H9 (cell line): ENCODE results near the gene GALNT10. TPM values are rescaled to one million over a fixed set of nuclear protein-coding genes. Genes with fewer than 3 reads are reported as not detected.

ENCODE experiments used
- DNase-seq: peaks from one replicate; pipeline ENCODE4 v3.0.0-alpha.2; 2017
- H2AFZ ChIP-seq: one replicate; pipeline ENCODE4 v1.6.1; 2013; ENCODE audit warnings: mild to moderate bottlenecking, low read length, control low read depth, moderate library complexity
- H2AK5ac ChIP-seq: 2 replicates; pipeline ENCODE4 v1.6.1; 2013; ENCODE audit warnings: low read length, control low read depth, mixed read lengths; ENCODE audit not compliant: insufficient read length
- H2BK120ac ChIP-seq: one replicate; pipeline ENCODE4 v1.6.1; 2013; ENCODE audit warnings: low read depth, mild to moderate bottlenecking, low read length, control low read depth, inconsistent platforms; ENCODE audit not compliant: poor library complexity, severe bottlenecking
- H2BK12ac ChIP-seq: 2 replicates; pipeline ENCODE4 v1.6.1; 2013; ENCODE audit warnings: low read length, control low read depth, mixed read lengths, low read depth; ENCODE audit not compliant: insufficient read length
- H2BK15ac ChIP-seq: 2 replicates; pipeline ENCODE4 v1.6.1; 2013; ENCODE audit warnings: low read depth, low read length, control low read depth
- H2BK20ac ChIP-seq: one replicate; pipeline ENCODE4 v1.6.1; 2013; ENCODE audit warnings: low read depth, mild to moderate bottlenecking, low read length, control low read depth, inconsistent platforms; ENCODE audit not compliant: poor library complexity, severe bottlenecking
- H2BK5ac ChIP-seq: 2 replicates; pipeline ENCODE4 v1.6.1; 2013; ENCODE audit warnings: low read length, control low read depth, mixed read lengths; ENCODE audit not compliant: insufficient read length
- H3K14ac ChIP-seq: 2 replicates; pipeline ENCODE4 v1.6.1; 2013; ENCODE audit warnings: low read length, control low read depth; ENCODE audit not compliant: insufficient read depth
- H3K18ac ChIP-seq: 2 replicates; pipeline ENCODE4 v1.6.1; 2013; ENCODE audit warnings: low read depth, mild to moderate bottlenecking, mixed read lengths, low read length, control low read depth; ENCODE audit not compliant: insufficient read length
- H3K23ac ChIP-seq: 2 replicates; pipeline ENCODE4 v1.6.1; 2013; ENCODE audit warnings: low read length, control low read depth, mixed read lengths, low read depth; ENCODE audit not compliant: insufficient read length
- H3K23me2 ChIP-seq: 2 replicates; pipeline ENCODE4 v1.6.1; 2013; ENCODE audit warnings: low read depth, mild to moderate bottlenecking, mixed read lengths, low read length, control low read depth; ENCODE audit not compliant: insufficient read length, poor library complexity, severe bottlenecking
- H3K27ac ChIP-seq: 2 replicates; pipeline ENCODE4 v1.5.1; 2013; ENCODE audit warnings: low read length, control low read depth, mixed read lengths, low read depth; ENCODE audit not compliant: insufficient read length
- H3K27me3 ChIP-seq: 2 replicates; pipeline ENCODE4 v1.6.1; 2013; ENCODE audit warnings: low read length, control low read depth, inconsistent platforms; ENCODE audit not compliant: insufficient read depth
- H3K4ac ChIP-seq: 2 replicates; pipeline ENCODE4 v1.6.1; 2013; ENCODE audit warnings: low read depth, mild to moderate bottlenecking, control low read depth, inconsistent platforms, low read length, moderate library complexity
- H3K4me1 ChIP-seq: 2 replicates; pipeline ENCODE4 v1.6.1; 2013; ENCODE audit warnings: low read length, control low read depth, inconsistent platforms; ENCODE audit not compliant: insufficient read depth
- H3K4me2 ChIP-seq: 2 replicates; pipeline ENCODE4 v1.6.1; 2013; ENCODE audit warnings: low read length, control low read depth, mixed read lengths; ENCODE audit not compliant: insufficient read length, insufficient read depth
- H3K56ac ChIP-seq: 2 replicates; pipeline ENCODE4 v1.6.1; 2013; ENCODE audit warnings: low read depth, mild to moderate bottlenecking, mixed read lengths, low read length, control low read depth; ENCODE audit not compliant: insufficient read length
- H3K79me1 ChIP-seq: 2 replicates; pipeline ENCODE4 v1.6.1; 2013; ENCODE audit warnings: low read depth, mild to moderate bottlenecking, moderate library complexity, low read length, control low read depth, inconsistent platforms; ENCODE audit not compliant: insufficient read depth, poor library complexity, severe bottlenecking
- H3K79me2 ChIP-seq: 2 replicates; pipeline ENCODE4 v1.6.1; 2013; ENCODE audit warnings: low read length, control low read depth, inconsistent platforms; ENCODE audit not compliant: insufficient read depth
- H3K9ac ChIP-seq: 2 replicates; pipeline ENCODE4 v1.6.1; 2013; ENCODE audit warnings: low read length, control low read depth, mixed read lengths; ENCODE audit not compliant: insufficient read length; ENCODE audit errors: extremely low read depth
- H3K9me3 ChIP-seq: one replicate; pipeline ENCODE4 v1.6.1; 2013; ENCODE audit warnings: low read depth, low read length, inconsistent platforms; ENCODE audit not compliant: control insufficient read depth
- H3T11ph ChIP-seq: one replicate; pipeline ENCODE4 v1.6.1; 2013; ENCODE audit warnings: mild to moderate bottlenecking, low read length, control low read depth, inconsistent platforms
- H4K20me1 ChIP-seq: one replicate; pipeline ENCODE4 v1.6.1; 2013; ENCODE audit not compliant: control insufficient read depth, insufficient read length, insufficient read depth
- H4K5ac ChIP-seq: 2 replicates; pipeline ENCODE4 v1.6.1; 2013; ENCODE audit warnings: low read depth, mild to moderate bottlenecking, mixed read lengths, low read length, control low read depth; ENCODE audit not compliant: insufficient read length
- H4K8ac ChIP-seq: replicated peaks from 2 replicates; pipeline ENCODE4 v1.6.1; 2013; ENCODE audit warnings: low read length, control low read depth, mixed read lengths, low read depth; ENCODE audit not compliant: insufficient read length
- H4K91ac ChIP-seq: 2 replicates; pipeline ENCODE4 v1.6.1; 2013; ENCODE audit warnings: low read depth, mild to moderate bottlenecking, moderate library complexity, mixed read lengths, low read length, control low read depth; ENCODE audit not compliant: insufficient read length
- H3K27ac Mint-ChIP-seq, 3 experiments: 2 replicates in 2 of 3; 3 replicates in 1 of 3; pipeline ENCODE4 v1.8.0; 2020 to 2021; ENCODE audit warnings: mixed read lengths in 3 of 3, mild to moderate bottlenecking in 1 of 3, moderate library complexity in 1 of 3
- H3K27me3 Mint-ChIP-seq: 2 replicates; pipeline ENCODE4 v1.8.0; 2021; ENCODE audit warnings: low read depth, mild to moderate bottlenecking, moderate library complexity, mixed read lengths
- H3K36me3 Mint-ChIP-seq, 3 experiments: 2 replicates in 2 of 3; 3 replicates in 1 of 3; pipeline ENCODE4 v1.8.0; 2020 to 2021; ENCODE audit warnings: low read depth in 3 of 3, mixed read lengths in 3 of 3; ENCODE audit not compliant: insufficient read depth in 1 of 3
- H3K4me1 Mint-ChIP-seq, 2 experiments: 2 replicates each; pipeline ENCODE4 v1.8.0; 2020; ENCODE audit warnings: mixed read lengths in 2 of 2
- H3K4me3 Mint-ChIP-seq, 2 experiments: 2 replicates in 1 of 2; 3 replicates in 1 of 2; pipeline ENCODE4 v1.8.0; 2020 to 2021; ENCODE audit warnings: mild to moderate bottlenecking in 2 of 2, mixed read lengths in 2 of 2, moderate library complexity in 1 of 2
- H3K9me3 Mint-ChIP-seq, 2 experiments: 2 replicates in 1 of 2; 3 replicates in 1 of 2; pipeline ENCODE4 v1.8.0; 2020; ENCODE audit warnings: mild to moderate bottlenecking in 2 of 2, mixed read lengths in 2 of 2, moderate library complexity in 1 of 2
- CTCF ChIP-seq: fragments of 200-600 bp; sonication (generic); conservative IDR thresholded peaks from 3 replicates; pipeline ENCODE4 v1.8.0; 2021; ENCODE audit warnings: antibody characterized with exemption, mild to moderate bottlenecking
- WGBS: extraction: QIAGEN DNeasy Blood & Tissue Kit; methylation state at CpG from one replicate; pipeline ENCODE4 v1.1.7; 2013; ENCODE audit warnings: missing lambda C conversion rate, low lambda C conversion rate, mixed read lengths; ENCODE audit not compliant: insufficient read length; ENCODE audit errors: extremely low coverage; 5-methylcytosine and 5-hydroxymethylcytosine counted together
- total RNA-seq: library from RNA; stranded (reverse); gene quantifications from 2 replicates; pipeline ENCODE4 v1.2.1, GENCODE V29; 2021

GALNT10 gene
- total RNA-seq, 1 experiment from 2014 or later, result 15.4 TPM

GRCh38 chr5:154346427-154346826 is 155.9 kb downstream of the GALNT10 start:
- H2BK15ac ChIP-seq, result no peak overlapping the region
- no peaks in the 10 kb centered on the region for H3K4me1 Mint-ChIP-seq
- no peak overlapping the region for H4K91ac ChIP-seq
- no peaks in the 10 kb centered on the region for H4K20me1 ChIP-seq
- no peaks in the 10 kb centered on the region for H3K23me2 ChIP-seq
- H3K4me2 ChIP-seq, result no peak overlapping the region
- H2BK20ac ChIP-seq, result no peak overlapping the region
- H2BK12ac ChIP-seq, result no peak overlapping the region
- H3K4me1 ChIP-seq, result no peaks in the 10 kb centered on the region
- H4K8ac ChIP-seq, result no peak overlapping the region
- H3K9me3 ChIP-seq, result no peaks in the 10 kb centered on the region
- H4K5ac ChIP-seq, result no peak overlapping the region
- H3K27me3 ChIP-seq, result no peaks in the 10 kb centered on the region
- H3K18ac ChIP-seq, result no peak overlapping the region
- DNase-seq, result no peak
- H3K79me1 ChIP-seq, result no peaks in the 10 kb centered on the region
- no peak overlapping the region for H2BK120ac ChIP-seq
- no peak overlapping the region for H3K27ac ChIP-seq
- TF ChIP-seq CTCF, result no peak
- H3K23ac ChIP-seq, result no peak overlapping the region
- no peak overlapping the region for H2BK5ac ChIP-seq
- no peak overlapping the region for H3K56ac ChIP-seq
- H3K9me3 Mint-ChIP-seq, result no peaks in the 10 kb centered on the region
- H2AFZ ChIP-seq, result no peak overlapping the region
- no peak overlapping the region for H3K9ac ChIP-seq
- H3K4ac ChIP-seq, result no peak overlapping the region
- no peak overlapping the region for H2AK5ac ChIP-seq
- no peak overlapping the region for H3K4me3 Mint-ChIP-seq
- no peaks in the 10 kb centered on the region for H3K36me3 Mint-ChIP-seq
- H3T11ph ChIP-seq, result no peak overlapping the region
- no peaks in the 10 kb centered on the region for H3K79me2 ChIP-seq
- H3K27ac Mint-ChIP-seq, result no peak overlapping the region
- no peaks in the 10 kb centered on the region for H3K27me3 Mint-ChIP-seq
- no peak overlapping the region for H3K14ac ChIP-seq
- WGBS, result no CpG with 5 or more reads among the region's 1 CpG
